Measurements from ENCODE around the gene TMEM80. TPM values are rescaled to one million over a fixed set of nuclear protein-coding genes. Genes with fewer than 3 reads are reported as not detected.

The TMEM80 gene
- total RNA-seq, 2 experiments from 2014 or later: 10.6 to 12.5 TPM

GRCh38 chr11:747158-748006 lies 51.8 kb downstream of the TMEM80 start, which contains the start of gene TALDO1:
Gene TALDO1, plus strand, starts transcription at chr11:747464. Its CDS starts 18 bp downstream, at chr11:747482.
- ChIA-PET POLR2A (interaction anchor here (0.9 to 3.0 kb wide), 12 partner anchors 9 to 241 kb away, joined by 3 to 14 read pairs (median 4); partner anchors contain the start of genes GATD1, PHRF1 and RNH1), CTCF (interaction anchor here (1.0 to 3.8 kb wide), 7 partner anchors 10 to 228 kb away, joined by 3 to 24 read pairs (median 4); no protein-coding TSS in a partner anchor)

GRCh38 chr11:748007-748359 lies 52.4 kb downstream of the TMEM80 start:
- no peak for TF ChIP-seq CTCF (IDR thresholded peaks at IDR 0.05)
- intact Hi-C loops (cut with micrococcal nuclease): no loop called here
- H3K27ac Mint-ChIP-seq: peak overlapping the region; percentile 77
- ATAC-seq: no peak
- ChIA-PET POLR2A (interaction anchor here (0.9 to 3.0 kb wide), 9 partner anchors 9 to 241 kb away, joined by 3 to 14 read pairs (median 4); partner anchors contain the start of genes GATD1 and RNH1), CTCF (interaction anchor here (1.0 to 3.8 kb wide), 8 partner anchors 10 to 229 kb away, joined by 3 to 24 read pairs (median 4); no protein-coding TSS in a partner anchor)
- H3K27me3 Mint-ChIP-seq: no peaks in the 10 kb centered on the region
- peak overlapping the region; percentile 87 for H3K4me3 Mint-ChIP-seq
- peaks cover 14% of the 10 kb centered on the region for H3K4me1 Mint-ChIP-seq (ENCODE audit: low read depth)
- DNase-seq: no peak
- peaks cover 3% of the 10 kb centered on the region for H3K36me3 Mint-ChIP-seq (ENCODE audit: low read depth)
- H3K9me3 Mint-ChIP-seq: no peaks in the 10 kb centered on the region

More at GRCh38 chr11:747158-748006, 51.8 kb downstream of the TMEM80 start, which contains the start of gene TALDO1:
- peaks cover 3% of the 10 kb centered on the region for H3K36me3 Mint-ChIP-seq (ENCODE audit: low read depth)
- DNase-seq (peak; percentile 89), ATAC-seq (peak; percentile 95)
- no peaks in the 10 kb centered on the region for H3K9me3 Mint-ChIP-seq
- peak; percentile 11 for TF ChIP-seq CTCF (IDR thresholded peaks at IDR 0.05)
- peaks cover 14% of the 10 kb centered on the region for H3K4me1 Mint-ChIP-seq (ENCODE audit: low read depth)
- peak within 1 kb of the TSS; percentile 77 for H3K27ac Mint-ChIP-seq
- peak within 1 kb of the TSS; percentile 87 for H3K4me3 Mint-ChIP-seq
- no peaks in the 10 kb centered on the region for H3K27me3 Mint-ChIP-seq
- intact Hi-C loops (cut with micrococcal nuclease): no loop called here

- Mint-ChIP-seq H3K4me1 (ENCODE audit: low read depth) (peaks cover 14% of the 10 kb centered on the region), H3K9me3 (no peaks in the 10 kb centered on the region), H3K36me3 (ENCODE audit: low read depth) (peaks cover 3% of the 10 kb centered on the region), H3K4me3 (peak overlapping the region; percentile 58), H3K27me3 (no peaks in the 10 kb centered on the region), H3K27ac (no peak overlapping the region)
- no peak for ATAC-seq
- POLR2A ChIA-PET: interaction anchor here (1.2 to 3.0 kb wide), 2 partner anchors 9 to 27 kb away, joined by 3 to 14 read pairs; partner anchors contain the start of gene GATD1
- DNase-seq: no peak
- CTCF ChIA-PET: interaction anchor here (3.8 kb wide), 1 partner anchor 23 kb away, joined by 24 read pairs; no protein-coding TSS in a partner anchor
- TF ChIP-seq CTCF (IDR thresholded peaks at IDR 0.05): no peak
- intact Hi-C loops (cut with micrococcal nuclease): no loop called here
Measured at GRCh38 chr11:749731-750130, 54.1 kb downstream of the TMEM80 start.

Other genes with a start within 250 kb of the TMEM80 start
- 10 to 100 TPM; 17.4 to 18.0 TPM for gene PTDSS2, start 245.5 kb upstream of the TMEM80 start, total RNA-seq
- gene RNH1, start 188.6 kb upstream of the TMEM80 start, total RNA-seq: 100 to 1,000 TPM; 105 to 110 TPM
- gene HRAS, start 160.2 kb upstream of the TMEM80 start, total RNA-seq: 10 to 100 TPM; 30.4 to 34.6 TPM
- gene LRRC56, start 158.3 kb upstream of the TMEM80 start, total RNA-seq: under 1 TPM; 0.67 to 0.99 TPM
- 1 to 10 TPM in 1 of 2 experiments, under 1 TPM in 1; 0.88 to 1.3 TPM for gene LMNTD2, start 135.1 kb upstream of the TMEM80 start, total RNA-seq
- 10 to 100 TPM; 16.8 to 17.3 TPM for gene RASSF7, start 134.8 kb upstream of the TMEM80 start, total RNA-seq
- 10 to 100 TPM; 43.1 to 44.5 TPM for gene PHRF1, start 119.3 kb upstream of the TMEM80 start, total RNA-seq
- gene IRF7, start 79.9 kb upstream of the TMEM80 start, total RNA-seq: 10 to 100 TPM; 34.6 to 37.5 TPM
- not detected for gene CDHR5, start 70.9 kb upstream of the TMEM80 start, total RNA-seq
- gene SCT, start 68.6 kb upstream of the TMEM80 start, total RNA-seq: not detected
- gene DRD4, start 58.5 kb upstream of the TMEM80 start, total RNA-seq: under 1 TPM; 0.88 to 0.89 TPM
- gene DEAF1, start 594 bp upstream of the TMEM80 start, total RNA-seq: 10 to 100 TPM; 59.1 to 59.3 TPM
- gene EPS8L2, start 10.4 kb downstream of the TMEM80 start, total RNA-seq: 10 to 100 TPM; 15.0 to 16.7 TPM
- 100 to 1,000 TPM; 234 to 241 TPM for gene TALDO1, start 51.6 kb downstream of the TMEM80 start, total RNA-seq
- gene GATD1, start 81.7 kb downstream of the TMEM80 start, total RNA-seq: 10 to 100 TPM; 45.8 to 48.8 TPM
- gene CEND1, start 94.3 kb downstream of the TMEM80 start, total RNA-seq: under 1 TPM; 0.20 to 0.25 TPM
- 10 to 100 TPM; 33.3 to 36.7 TPM for gene SLC25A22, start 102.5 kb downstream of the TMEM80 start, total RNA-seq
- 10 to 100 TPM; 29.9 to 30.6 TPM for gene PIDD1, start 109.4 kb downstream of the TMEM80 start, total RNA-seq
- gene RPLP2, start 114.2 kb downstream of the TMEM80 start, total RNA-seq: 1,000 to 10,000 TPM; 3,638 to 3,686 TPM
- gene PNPLA2, start 123.1 kb downstream of the TMEM80 start, total RNA-seq: 10 to 100 TPM; 29.7 to 32.0 TPM
- gene CRACR2B, start 132.1 kb downstream of the TMEM80 start, total RNA-seq: 1 to 10 TPM; 2.1 to 2.4 TPM
- gene CD151, start 137.1 kb downstream of the TMEM80 start, total RNA-seq: 10 to 100 TPM; 45.9 to 46.5 TPM
- 10 to 100 TPM; 83.0 to 89.2 TPM for gene POLR2L, start 146.7 kb downstream of the TMEM80 start, total RNA-seq
- 10 to 100 TPM; 15.4 to 16.0 TPM for gene TSPAN4, start 147.0 kb downstream of the TMEM80 start, total RNA-seq
- 10 to 100 TPM; 69.8 to 72.0 TPM for gene CHID1, start 215.0 kb downstream of the TMEM80 start, total RNA-seq
- 10 to 100 TPM; 34.0 to 34.6 TPM for gene AP2A2, start 230.1 kb downstream of the TMEM80 start, total RNA-seq

Measured in activated CD8-positive, alpha-beta T cell treated with anti-CD3 and anti-CD28 coated beads for 36 hours (primary cell).